Spleen (tissue), 11 donors: ENCODE measurements around the gene PEA15. TPM values are rescaled to one million over a fixed set of nuclear protein-coding genes. Genes with fewer than 3 reads are reported as not detected.
A peak's percentile ranks its signal among the peaks of the same experiment; 100 is the strongest.

ENCODE experiments used
- DNase-seq: peaks from one replicate; pipeline ENCODE4 v3.0.0-alpha.2; 2020
- H3K27ac ChIP-seq, 8 donors: fragments of 200-600 bp; sonication (generic) in 7 of 8; 1 replicate in 4 of 8; 2 replicates in 4 of 8; pipeline versions ENCODE4 v1.5.0 to v1.8.0; 2016 to 2021; ENCODE audit warnings: inconsistent platforms in 4 of 8, mild to moderate bottlenecking in 4 of 8, moderate library complexity in 1 of 8
- H3K27me3 ChIP-seq, 7 donors: fragments of 200-600 bp; sonication (generic) in 6 of 7; replicated peaks in 1 of 7; 1 replicate in 4 of 7; 2 replicates in 3 of 7; pipeline versions ENCODE4 v1.5.0 to v1.8.0; 2016 to 2021; ENCODE audit warnings: inconsistent platforms in 3 of 7, mild to moderate bottlenecking in 1 of 7
- H3K36me3 ChIP-seq, 6 donors: fragments of 200-600 bp; sonication (generic) in 5 of 6; 1 replicate in 4 of 6; 2 replicates in 2 of 6; pipeline versions ENCODE4 v1.5.0 to v1.8.0; 2016 to 2021; ENCODE audit warnings: inconsistent platforms in 2 of 6
- H3K4me1 ChIP-seq, 6 donors: fragments of 200-600 bp; sonication (generic) in 5 of 6; 1 replicate in 3 of 6; 2 replicates in 3 of 6; pipeline versions ENCODE4 v1.5.0 to v1.8.0; 2016 to 2021; ENCODE audit warnings: inconsistent platforms in 3 of 6
- H3K4me3 ChIP-seq, 8 donors: fragments of 200-600 bp; sonication (generic) in 7 of 8; 1 replicate in 4 of 8; 2 replicates in 4 of 8; pipeline versions ENCODE4 v1.5.0 to v1.8.0; 2016 to 2021; ENCODE audit warnings: inconsistent platforms in 4 of 8, mild to moderate bottlenecking in 4 of 8, moderate library complexity in 2 of 8
- H3K9me3 ChIP-seq, 8 donors: fragments of 200-600 bp; sonication (generic) in 7 of 8; 1 replicate in 4 of 8; 2 replicates in 4 of 8; pipeline versions ENCODE4 v1.5.0 to v1.8.0; 2016 to 2021; ENCODE audit warnings: inconsistent platforms in 4 of 8
- POLR2A ChIP-seq, 3 donors: fragments of 450-650 bp; IDR thresholded peaks; one replicate each; pipeline ENCODE4 v1.5.1; 2017; ENCODE audit warnings: antibody characterized with exemption in 3 of 3, mild to moderate bottlenecking in 1 of 3
- POLR2AphosphoS5 ChIP-seq, 3 donors: sonication (generic); formaldehyde crosslinking; IDR thresholded peaks; one replicate each; pipeline ENCODE4 v1.5.1; 2017; ENCODE audit warnings: antibody characterized with exemption in 3 of 3
- WGBS, 5 donors: extraction: QIAGEN DNeasy Blood & Tissue Kit in 3 of 5; methylation state at CpG; one replicate each; pipeline versions ENCODE4 v1.1.5 to v1.1.7; 2013 to 2018; 5-methylcytosine and 5-hydroxymethylcytosine counted together
- intact Hi-C: fragments of 100-400 bp; cut with DNase I; formaldehyde crosslinking; loops from one replicate; pipeline ENCODE4 v1.15.0; 2023; ENCODE audit warnings: low total_unique reads
- polyA plus RNA-seq, 3 donors: library from polyadenylated mRNA; stranded (reverse); fragments of 200-250 nt; gene quantifications; one replicate each; pipeline ENCODE4 v1.2.1, GENCODE V29; 2013
- total RNA-seq, 7 donors: library from RNA; depleted of rRNA in 3 of 7; stranded (reverse); fragments of >200 nt in 3 of 7; fragmentation: NEBNext Ultra II Directional in 4 of 7; extraction: Animal tissue kit (Norgen Biotek cat#: 25700) in 4 of 7; gene quantifications; one replicate each; pipeline versions ENCODE4 v1.1.0 to v1.2.1, GENCODE V29; 2016 to 2021
- TF ChIP-seq, protein P1 (sequence below), 11 experiments: fragments of 200-600 bp in 7 of 11; fragments of 450-650 bp in 4 of 11; sonication (generic) in 4 of 11; IDR thresholded peaks in 8 of 11; conservative IDR thresholded peaks in 3 of 11; 1 replicate in 7 of 11; 2 replicates in 4 of 11; pipeline versions ENCODE4 v1.4.0 to v1.8.0; 2016 to 2021; ENCODE audit warnings: antibody characterized with exemption in 11 of 11, inconsistent platforms in 4 of 11, mild to moderate bottlenecking in 1 of 11
- donor health status: healthy with polysubstance abuse.
- donor health status: DM: no; HTN: no; CAD: no; lungs with moderate emphysema.
- donor health status: DM: no; HTN: no; CAD: no.
- donor health status: Bipolar disorder and iron deficiency.
- donor health status: healthy.
- donor health status: DM: no; HTN: no; CAD: no.
- donor health status: DM: yes; HTN: yes; CAD: no.

PEA15 gene
- total and polyA plus RNA-seq, 10 donors, result 73.4 to 167 (median 106) TPM

DNA sequence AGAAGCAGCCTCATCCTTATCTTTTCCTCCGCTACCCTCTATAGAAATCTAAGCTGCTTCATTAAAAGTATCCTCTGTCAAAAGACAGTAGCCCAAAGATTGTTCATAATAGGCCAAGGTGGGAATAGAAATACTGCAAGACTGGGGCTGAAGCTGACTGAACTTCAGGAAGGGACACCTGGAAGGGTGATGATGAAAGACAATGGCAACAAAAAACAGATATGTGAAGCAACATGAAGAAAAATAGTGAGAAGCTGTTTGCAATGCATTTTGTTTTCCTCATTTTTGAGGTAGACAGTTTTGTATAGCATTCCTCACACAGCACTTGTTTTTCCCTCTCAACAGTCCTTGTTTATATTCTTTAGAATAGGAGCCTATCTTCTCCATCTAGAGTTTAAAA lies 40.2 kb downstream of the PEA15 start:
- Histone ChIP-seq H3K9me3 (no peaks in the 10 kb centered on the region), H3K27ac (no peak overlapping the region), H3K27me3 (no peaks in the 10 kb centered on the region), H3K4me1 (peaks cover 0 to 37% (median 8%) of the 10 kb centered on the region in 6 donors), H3K4me3 (no peak overlapping the region), H3K36me3 (peaks cover 0 to 69% (median 26%) of the 10 kb centered on the region in 6 donors)
- no peak for DNase-seq
- whole genome bisulfite sequencing, 5 donors, result 93 to 100% (median 97%) methylated on average over 1 of the region's 1 CpG
- TF ChIP-seq POLR2AphosphoS5 (IDR thresholded peaks at IDR 0.05), result no peak
- TF ChIP-seq, protein P1, sequence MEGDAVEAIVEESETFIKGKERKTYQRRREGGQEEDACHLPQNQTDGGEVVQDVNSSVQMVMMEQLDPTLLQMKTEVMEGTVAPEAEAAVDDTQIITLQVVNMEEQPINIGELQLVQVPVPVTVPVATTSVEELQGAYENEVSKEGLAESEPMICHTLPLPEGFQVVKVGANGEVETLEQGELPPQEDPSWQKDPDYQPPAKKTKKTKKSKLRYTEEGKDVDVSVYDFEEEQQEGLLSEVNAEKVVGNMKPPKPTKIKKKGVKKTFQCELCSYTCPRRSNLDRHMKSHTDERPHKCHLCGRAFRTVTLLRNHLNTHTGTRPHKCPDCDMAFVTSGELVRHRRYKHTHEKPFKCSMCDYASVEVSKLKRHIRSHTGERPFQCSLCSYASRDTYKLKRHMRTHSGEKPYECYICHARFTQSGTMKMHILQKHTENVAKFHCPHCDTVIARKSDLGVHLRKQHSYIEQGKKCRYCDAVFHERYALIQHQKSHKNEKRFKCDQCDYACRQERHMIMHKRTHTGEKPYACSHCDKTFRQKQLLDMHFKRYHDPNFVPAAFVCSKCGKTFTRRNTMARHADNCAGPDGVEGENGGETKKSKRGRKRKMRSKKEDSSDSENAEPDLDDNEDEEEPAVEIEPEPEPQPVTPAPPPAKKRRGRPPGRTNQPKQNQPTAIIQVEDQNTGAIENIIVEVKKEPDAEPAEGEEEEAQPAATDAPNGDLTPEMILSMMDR (IDR thresholded peaks at IDR 0.05 in 8 of 11, conservative IDR thresholded peaks at IDR 0.05 in 3 of 11), result no peak
- no peak for TF ChIP-seq POLR2A (IDR thresholded peaks at IDR 0.05)
- intact Hi-C loops, result no loop called here

DNA sequence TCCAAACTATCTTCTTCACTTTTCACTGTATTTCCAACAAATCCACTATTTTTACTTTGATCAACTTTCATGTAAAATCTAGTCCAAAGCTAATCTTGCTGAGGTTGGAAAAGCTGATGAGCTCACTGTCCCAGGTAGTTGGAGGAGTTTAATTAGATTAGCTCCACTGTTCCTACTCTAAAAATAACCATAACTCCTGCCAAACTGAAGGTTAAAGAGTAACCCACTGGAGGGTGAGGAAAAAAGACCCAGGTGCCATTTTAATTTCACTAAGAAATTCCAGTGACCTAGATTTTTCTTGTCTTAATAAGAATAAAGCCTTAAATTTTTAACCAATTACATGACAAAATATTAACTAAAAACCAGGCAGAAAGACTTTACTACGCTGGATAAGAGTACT lies 41.9 kb downstream of the PEA15 start:
- DNase-seq, result no peak
- H3K36me3 ChIP-seq, result peaks cover 0 to 65% (median 19%) of the 10 kb centered on the region in 6 donors
- no peak overlapping the region for H3K4me3 ChIP-seq
- TF ChIP-seq POLR2AphosphoS5 (IDR thresholded peaks at IDR 0.05), result no peak
- TF ChIP-seq, protein P1 (IDR thresholded peaks at IDR 0.05 in 8 of 11, conservative IDR thresholded peaks at IDR 0.05 in 3 of 11), result no peak
- TF ChIP-seq POLR2A (IDR thresholded peaks at IDR 0.05), result no peak
- no peaks in the 10 kb centered on the region for H3K27me3 ChIP-seq
- H3K4me1 ChIP-seq, result peaks cover 0 to 53% (median 10%) of the 10 kb centered on the region in 6 donors
- no peak overlapping the region for H3K27ac ChIP-seq
- 85 to 100% (median 95%) methylated on average over 1 of the region's 1 CpG for WGBS, 5 donors
- intact Hi-C loops, result no loop called here
- H3K9me3 ChIP-seq, result no peaks in the 10 kb centered on the region

DNA sequence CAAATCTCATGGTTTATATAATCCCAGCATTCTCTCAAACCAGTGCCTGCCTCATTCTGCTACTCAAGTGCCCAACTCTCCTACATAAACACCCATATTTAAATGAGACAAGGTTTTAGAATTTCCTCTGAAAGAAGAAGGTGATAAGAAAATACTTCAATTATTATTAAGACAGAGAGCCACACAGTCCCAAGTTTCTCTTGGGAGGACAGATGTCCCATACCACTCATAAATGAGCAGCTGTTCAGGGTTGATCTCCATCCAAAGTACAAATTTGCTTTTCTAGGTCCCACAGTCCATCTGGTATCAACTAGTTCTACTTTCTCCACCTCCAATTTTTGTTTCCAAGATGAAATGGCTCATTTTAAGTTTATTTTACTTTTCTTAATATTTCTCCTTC lies 45.8 kb downstream of the PEA15 start:
- Histone ChIP-seq H3K27ac (no peak overlapping the region), H3K36me3 (peaks cover 0 to 61% (median 14%) of the 10 kb centered on the region in 6 donors), H3K9me3 (no peaks in the 10 kb centered on the region), H3K4me3 (no peak overlapping the region), H3K4me1 (peaks cover 0 to 27% (median 3%) of the 10 kb centered on the region in 6 donors), H3K27me3 (no peaks in the 10 kb centered on the region)
- DNase-seq, result no peak
- no peak for TF ChIP-seq POLR2AphosphoS5 (IDR thresholded peaks at IDR 0.05)
- TF ChIP-seq POLR2A (IDR thresholded peaks at IDR 0.05), result no peak
- TF ChIP-seq, protein P1 (IDR thresholded peaks at IDR 0.05 in 8 of 11, conservative IDR thresholded peaks at IDR 0.05 in 3 of 11), result no peak
- intact Hi-C loops, result loop anchor here (10.0 kb wide), 1 partner anchor 146 kb away; no protein-coding TSS in a partner anchor

DNA sequence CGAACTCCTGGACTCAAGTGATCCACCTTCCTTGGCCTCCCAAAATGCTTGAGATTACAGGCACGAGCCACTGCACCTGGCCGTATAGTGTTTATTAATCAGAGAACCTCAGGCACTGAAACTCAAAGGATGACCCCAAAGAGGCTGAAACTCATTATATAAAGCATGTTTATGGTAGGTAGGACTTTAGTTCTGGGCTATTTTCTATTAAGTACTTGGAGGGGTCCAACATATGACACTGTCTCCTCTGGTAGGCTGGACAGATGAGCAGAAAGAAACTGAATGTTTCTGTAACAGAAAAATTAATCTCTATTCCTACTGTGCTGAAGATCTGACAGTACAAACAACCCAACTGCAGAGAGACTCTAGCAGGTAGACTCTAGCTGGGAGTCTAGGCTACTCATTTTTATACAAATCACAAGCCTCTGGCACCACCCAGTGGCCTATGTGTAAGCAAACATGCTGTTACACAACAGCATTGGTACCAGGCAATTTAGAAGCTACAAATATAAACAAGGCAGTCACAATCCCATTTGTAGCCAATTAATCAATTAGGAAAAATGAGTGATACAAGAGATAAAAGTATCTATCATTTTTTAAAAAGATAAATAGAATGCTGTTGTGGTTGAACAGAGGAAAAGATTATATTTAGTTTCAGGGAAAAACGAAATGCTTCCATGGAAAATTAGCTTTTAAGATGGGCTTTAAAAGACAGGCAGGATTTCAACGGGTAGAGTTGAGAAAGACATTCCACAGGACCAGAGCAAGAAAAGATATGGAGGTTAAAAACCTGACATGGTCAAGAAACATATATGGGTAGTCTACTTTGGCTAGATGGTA lies 46.7 kb downstream of the PEA15 start:
- TF ChIP-seq POLR2AphosphoS5 (IDR thresholded peaks at IDR 0.05), result no peak
- TF ChIP-seq, protein P1 (IDR thresholded peaks at IDR 0.05 in 8 of 11, conservative IDR thresholded peaks at IDR 0.05 in 3 of 11), result peak; percentile 27 to 77 (median 66)
- no peak for TF ChIP-seq POLR2A (IDR thresholded peaks at IDR 0.05)

More for the DNA sequence above, 46.7 kb downstream of the PEA15 start:
- H3K36me3 ChIP-seq, result peaks cover 0 to 58% (median 14%) of the 10 kb centered on the region in 6 donors
- H3K4me3 ChIP-seq, result no peak overlapping the region
- 83 to 89% (median 85%) methylated on average over 4 to 5 of the region's 5 CpGs for WGBS, 5 donors
- no peaks in the 10 kb centered on the region for H3K27me3 ChIP-seq
- peak overlapping the region in 1 of 8 donors; percentile 10 for H3K27ac ChIP-seq
- no peak for DNase-seq
- peaks cover 0 to 36% (median 10%) of the 10 kb centered on the region in 6 donors for H3K4me1 ChIP-seq
- H3K9me3 ChIP-seq, result no peaks in the 10 kb centered on the region
- intact Hi-C loops, result loop anchor here (10.0 kb wide), 1 partner anchor 147 kb away; no protein-coding TSS in a partner anchor
